ENCODE results near the gene TSEN2. TPM values are rescaled to one million over a fixed set of nuclear protein-coding genes. Genes with fewer than 3 reads are reported as not detected.

TSEN2 gene
- total RNA-seq = 10 to 100 TPM; 11.7 to 20.9 (median 18.2) TPM
- 17.9 TPM for total RNA-seq (2013)
- 7.9 to 49.9 (median 25.9) reads per million in 29 experiments for total RNA-seq

DNA sequence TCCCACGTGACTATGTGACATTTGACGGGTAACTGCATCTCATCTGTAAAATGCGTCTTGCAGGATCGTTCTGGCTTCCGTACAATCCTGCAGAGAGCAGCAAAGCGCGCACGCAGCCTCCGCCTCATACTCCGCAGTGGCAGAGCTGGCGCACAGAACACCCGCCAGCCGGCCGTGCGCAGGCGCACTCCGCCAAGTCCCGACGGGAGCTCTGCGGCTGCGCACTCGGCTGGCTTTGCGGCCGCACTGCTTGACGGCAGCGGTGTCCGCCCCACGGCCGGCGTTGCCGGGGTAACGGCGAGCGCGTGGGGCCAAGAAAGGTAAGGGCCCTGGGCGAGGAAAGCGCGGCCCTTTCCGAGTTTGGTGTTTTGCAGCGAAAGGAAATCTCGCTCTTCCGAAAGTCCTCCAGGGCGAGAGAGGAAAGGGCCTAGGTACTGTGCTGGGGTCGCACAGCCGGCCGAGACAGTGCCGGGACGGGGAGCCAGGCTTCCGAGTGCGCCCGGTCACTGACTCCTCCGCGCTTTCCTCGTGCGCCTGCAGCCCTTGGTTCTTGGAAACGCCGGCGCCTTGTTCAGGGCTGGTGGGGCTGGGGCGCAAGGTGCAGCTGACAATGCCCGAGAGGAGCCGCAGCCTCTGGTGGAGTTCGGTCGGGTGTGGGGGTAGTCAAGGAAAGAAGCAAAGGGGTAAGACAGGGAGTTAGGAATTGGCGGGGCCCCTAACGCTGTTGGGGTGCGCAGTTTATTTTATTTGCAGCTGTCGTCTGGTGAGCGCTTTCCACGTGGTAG is at the start of gene TSEN2:
Gene TSEN2 (plus strand): TSS at position 283 of the 785 bp plus-strand sequence. CDS start 5,321 bp downstream, outside the sequence.
- POLR2A ChIA-PET = interaction anchor here in 1 of 2 donors (0.8 kb wide), 1 partner anchor 358 kb away, joined by 3 read pairs; no protein-coding TSS in a partner anchor
- H3K4me1 ChIP-seq (ENCODE audit: control insufficient read depth in 1 of 2, extremely low read depth in 1 of 2, insufficient read depth in 2 of 2, low read length in 2 of 2) = peaks cover 19 to 30% of the 10 kb centered on the region in 2 experiments

DNA sequence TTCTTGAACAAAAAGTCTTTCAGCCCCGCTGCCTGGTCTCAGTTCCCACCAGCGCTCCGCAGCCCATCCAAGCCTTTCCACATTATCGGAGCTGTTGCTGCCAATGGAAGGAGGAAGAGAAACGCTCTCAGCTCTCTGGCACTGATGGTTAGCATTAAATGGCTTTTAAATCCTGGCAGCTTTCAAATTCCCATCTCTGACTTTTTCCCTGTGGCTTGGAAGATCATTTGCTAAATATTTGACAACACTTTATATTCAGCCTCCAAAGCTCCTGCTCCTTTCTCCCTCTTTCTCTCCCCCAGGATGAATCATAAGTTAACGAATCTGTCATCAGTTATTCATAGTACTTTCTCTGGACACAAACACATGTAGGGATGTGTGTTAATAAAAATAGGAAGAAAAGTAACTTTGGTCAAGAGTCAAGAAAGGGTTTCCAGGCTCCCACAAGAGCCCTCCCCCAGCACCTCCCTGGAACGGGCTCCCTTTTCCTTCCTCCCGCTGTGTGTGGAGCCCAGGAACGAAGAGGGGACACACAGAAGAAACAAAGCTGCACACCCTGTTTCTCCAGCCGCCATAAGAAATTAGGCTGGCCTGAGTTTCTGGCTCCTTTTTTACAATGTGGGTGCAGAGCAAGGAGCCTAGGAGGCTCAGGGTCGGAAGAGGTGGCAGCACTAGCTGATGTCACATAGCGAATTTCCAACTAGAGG is 47.6 kb upstream of the TSEN2 start:
- peaks cover 3 to 4% of the 10 kb centered on the region in 2 donors for H3K27me3 Mint-ChIP-seq
- 75% methylated on average over 3 of the region's 12 CpGs for WGBS (ENCODE audit: insufficient coverage)
- no peaks in the 10 kb centered on the region for H3K27me3 ChIP-seq (replicated peaks in 1 of 2; ENCODE audit: control insufficient read depth in 2 of 2, extremely low read depth in 1 of 2, insufficient read depth in 2 of 2, low read length in 1 of 2)
- no peak for ATAC-seq (replicated peaks in 1 of 4)
- H3K36me3 Mint-ChIP-seq = no peaks in the 10 kb centered on the region
- no peak overlapping the region for H3K27ac Mint-ChIP-seq
- DNase-seq = no peak
- H3K9me3 Mint-ChIP-seq = no peaks in the 10 kb centered on the region
- H3K9me3 ChIP-seq = no peaks in the 10 kb centered on the region
- ChIA-PET POLR2A (no interaction called here), CTCF (no interaction called here)
- H3K4me3 ChIP-seq (ENCODE audit: control insufficient read depth in 1 of 2, extremely low read depth in 1 of 2, low read length in 1 of 2) = no peak overlapping the region
- no peak overlapping the region for H3K27ac ChIP-seq (ENCODE audit: low read length)
- H3K4me3 Mint-ChIP-seq = no peak overlapping the region
- H3K4me1 Mint-ChIP-seq = no peaks in the 10 kb centered on the region
- H3K4me1 ChIP-seq (ENCODE audit: control insufficient read depth in 1 of 2, extremely low read depth in 1 of 2, insufficient read depth in 2 of 2, low read length in 2 of 2) = no peaks in the 10 kb centered on the region
- H3K36me3 ChIP-seq (ENCODE audit: control insufficient read depth in 2 of 2, extremely low read depth in 1 of 2, insufficient read depth in 1 of 2, low read length in 1 of 2) = no peaks in the 10 kb centered on the region

More for the DNA sequence above, at the start of gene TSEN2:
- Mint-ChIP-seq H3K27me3 (no peaks in the 10 kb centered on the region), H3K4me3 (peak within 1 kb of the TSS; percentile 90 to 93 (median 91)), H3K36me3 (peaks cover 3% of the 10 kb centered on the region), H3K27ac (peak within 1 kb of the TSS; percentile 90 to 95), H3K4me1 (peaks cover 38 to 50% (median 43%) of the 10 kb centered on the region in 3 donors), H3K9me3 (no peaks in the 10 kb centered on the region)
- peak within 1 kb of the TSS; percentile 76 to 85 for H3K4me3 ChIP-seq (ENCODE audit: control insufficient read depth in 1 of 2, extremely low read depth in 1 of 2, low read length in 1 of 2)
- no peaks in the 10 kb centered on the region for H3K9me3 ChIP-seq
- H3K36me3 ChIP-seq (ENCODE audit: control insufficient read depth in 2 of 2, extremely low read depth in 1 of 2, insufficient read depth in 1 of 2, low read length in 1 of 2) = peaks cover 0 to 3% of the 10 kb centered on the region in 2 donors
- ATAC-seq (replicated peaks in 1 of 4) (peak; percentile 96 to 97 (median 96)), DNase-seq (peak; percentile 89 to 99 (median 95))
- peak within 1 kb of the TSS; percentile 80 for H3K27ac ChIP-seq (ENCODE audit: low read length)
- CTCF ChIA-PET = interaction anchor here in 1 of 2 donors (0.7 to 2.5 kb wide), 3 partner anchors 180 to 1212 kb away, joined by 3 to 9 read pairs (median 4); partner anchors contain the start of genes ATG7 and RAF1
- 0% methylated on average over 63 of the region's 69 CpGs for WGBS (ENCODE audit: insufficient coverage)
- peaks cover 0 to 4% of the 10 kb centered on the region in 2 experiments for H3K27me3 ChIP-seq (replicated peaks in 1 of 2; ENCODE audit: control insufficient read depth in 2 of 2, extremely low read depth in 1 of 2, insufficient read depth in 2 of 2, low read length in 1 of 2)

DNA sequence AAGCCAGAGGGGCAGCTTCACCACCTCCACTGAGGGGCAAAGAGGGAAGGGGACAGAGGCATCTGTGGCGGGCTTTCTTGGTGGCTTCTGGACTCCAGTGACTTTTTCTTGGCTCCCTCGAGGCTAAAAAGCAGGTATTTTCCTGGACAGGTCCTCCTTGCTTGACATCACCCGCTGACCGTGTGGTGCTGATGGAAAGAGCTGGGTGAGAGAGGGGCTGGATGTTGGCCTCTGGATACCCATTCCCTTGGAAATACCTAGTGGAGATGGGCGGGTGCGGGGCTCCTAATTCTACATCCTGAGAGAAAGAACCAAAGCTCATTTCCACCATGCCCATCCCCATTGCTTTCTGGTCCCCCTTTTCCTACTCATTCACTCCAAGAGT is 47.1 kb upstream of the TSEN2 start:
- H3K27ac ChIP-seq (ENCODE audit: low read length) = no peak overlapping the region
- no peaks in the 10 kb centered on the region for H3K4me1 ChIP-seq (ENCODE audit: control insufficient read depth in 1 of 2, extremely low read depth in 1 of 2, insufficient read depth in 2 of 2, low read length in 2 of 2)
- no peaks in the 10 kb centered on the region for H3K9me3 ChIP-seq
- H3K36me3 ChIP-seq (ENCODE audit: control insufficient read depth in 2 of 2, extremely low read depth in 1 of 2, insufficient read depth in 1 of 2, low read length in 1 of 2) = no peaks in the 10 kb centered on the region
- peaks cover 0 to 3% of the 10 kb centered on the region in 2 experiments for H3K27me3 ChIP-seq (replicated peaks in 1 of 2; ENCODE audit: control insufficient read depth in 2 of 2, extremely low read depth in 1 of 2, insufficient read depth in 2 of 2, low read length in 1 of 2)
- CTCF ChIA-PET = no interaction called here
- H3K4me3 ChIP-seq (ENCODE audit: control insufficient read depth in 1 of 2, extremely low read depth in 1 of 2, low read length in 1 of 2) = no peak overlapping the region
- H3K36me3 Mint-ChIP-seq = no peaks in the 10 kb centered on the region
- ATAC-seq (replicated peaks in 1 of 4) = no peak
- H3K27me3 Mint-ChIP-seq = peaks cover 3 to 4% of the 10 kb centered on the region in 2 donors
- DNase-seq = no peak
- WGBS (ENCODE audit: insufficient coverage) = 69% methylated on average over 3 of the region's 6 CpGs
- no peak overlapping the region for H3K27ac Mint-ChIP-seq
- no peaks in the 10 kb centered on the region for H3K9me3 Mint-ChIP-seq
- POLR2A ChIA-PET = no interaction called here
- no peaks in the 10 kb centered on the region for H3K4me1 Mint-ChIP-seq
- no peak overlapping the region for H3K4me3 Mint-ChIP-seq

DNA sequence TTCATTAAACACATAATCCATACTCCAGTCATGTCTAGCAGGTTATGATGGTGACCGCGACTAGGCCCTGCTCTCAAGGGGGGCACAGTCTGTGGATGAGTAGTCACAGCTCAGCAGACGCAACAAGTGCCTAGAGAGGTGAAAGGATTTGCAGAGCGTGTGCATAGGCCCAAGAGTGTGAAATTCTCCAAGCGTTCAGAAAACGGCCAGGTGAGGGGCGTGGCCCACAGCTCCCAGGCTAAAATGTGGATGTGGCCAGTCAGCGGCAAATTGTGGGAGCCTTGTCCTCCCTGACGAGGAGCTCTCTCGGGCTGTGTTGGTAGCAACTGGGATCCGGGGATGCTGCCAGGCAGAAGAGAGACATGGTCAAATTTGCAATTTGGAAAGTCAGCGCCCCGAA is 46.4 kb upstream of the TSEN2 start:
- no peak overlapping the region for H3K27ac ChIP-seq (ENCODE audit: low read length)
- no peaks in the 10 kb centered on the region for H3K36me3 Mint-ChIP-seq
- H3K4me3 ChIP-seq (ENCODE audit: control insufficient read depth in 1 of 2, extremely low read depth in 1 of 2, low read length in 1 of 2) = no peak overlapping the region
- peaks cover 3 to 4% of the 10 kb centered on the region in 2 donors for H3K27me3 Mint-ChIP-seq
- 92% methylated on average over 11 of the region's 13 CpGs for WGBS (ENCODE audit: insufficient coverage)
- H3K4me3 Mint-ChIP-seq = no peak overlapping the region
- H3K4me1 ChIP-seq (ENCODE audit: control insufficient read depth in 1 of 2, extremely low read depth in 1 of 2, insufficient read depth in 2 of 2, low read length in 2 of 2) = no peaks in the 10 kb centered on the region
- no peaks in the 10 kb centered on the region for H3K36me3 ChIP-seq (ENCODE audit: control insufficient read depth in 2 of 2, extremely low read depth in 1 of 2, insufficient read depth in 1 of 2, low read length in 1 of 2)
- POLR2A ChIA-PET = no interaction called here
- H3K9me3 Mint-ChIP-seq = no peaks in the 10 kb centered on the region
- ATAC-seq (replicated peaks in 1 of 4) (no peak), DNase-seq (no peak)
- H3K9me3 ChIP-seq = no peaks in the 10 kb centered on the region
- H3K27me3 ChIP-seq (replicated peaks in 1 of 2; ENCODE audit: control insufficient read depth in 2 of 2, extremely low read depth in 1 of 2, insufficient read depth in 2 of 2, low read length in 1 of 2) = peaks cover 0 to 8% of the 10 kb centered on the region in 2 experiments
- no peak overlapping the region for H3K27ac Mint-ChIP-seq
- CTCF ChIA-PET = no interaction called here
- H3K4me1 Mint-ChIP-seq = no peaks in the 10 kb centered on the region

DNA sequence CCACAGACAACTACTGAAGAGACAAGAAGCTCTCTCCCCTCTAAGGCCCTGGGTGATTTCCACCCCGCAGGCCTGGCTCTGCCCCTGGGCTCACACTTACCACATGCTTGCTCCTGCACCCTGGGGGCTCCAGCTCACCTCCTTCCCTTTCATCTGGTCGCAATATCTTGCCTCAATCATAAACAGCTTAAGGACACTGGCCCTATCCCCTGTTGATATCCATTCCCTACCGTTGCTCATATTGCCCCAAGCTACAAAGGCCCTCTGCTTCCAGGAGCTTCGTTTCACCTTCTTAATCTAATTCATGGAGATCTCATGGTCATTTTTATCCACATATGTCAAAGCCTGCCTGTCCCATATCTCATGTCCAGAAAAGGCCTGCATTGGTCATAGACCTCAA is 46.0 kb upstream of the TSEN2 start:
- Mint-ChIP-seq H3K9me3 (no peaks in the 10 kb centered on the region), H3K36me3 (no peaks in the 10 kb centered on the region), H3K4me1 (no peaks in the 10 kb centered on the region), H3K27ac (no peak overlapping the region), H3K27me3 (peaks cover 7 to 9% of the 10 kb centered on the region in 2 donors), H3K4me3 (no peak overlapping the region)
- Histone ChIP-seq H3K4me1 (ENCODE audit: control insufficient read depth in 1 of 2, extremely low read depth in 1 of 2, insufficient read depth in 2 of 2, low read length in 2 of 2) (no peaks in the 10 kb centered on the region), H3K27ac (ENCODE audit: low read length) (no peak overlapping the region), H3K36me3 (ENCODE audit: control insufficient read depth in 2 of 2, extremely low read depth in 1 of 2, insufficient read depth in 1 of 2, low read length in 1 of 2) (no peaks in the 10 kb centered on the region), H3K9me3 (no peaks in the 10 kb centered on the region), H3K27me3 (replicated peaks in 1 of 2; ENCODE audit: control insufficient read depth in 2 of 2, extremely low read depth in 1 of 2, insufficient read depth in 2 of 2, low read length in 1 of 2) (peaks cover 0 to 10% of the 10 kb centered on the region in 2 experiments), H3K4me3 (ENCODE audit: control insufficient read depth in 1 of 2, extremely low read depth in 1 of 2, low read length in 1 of 2) (no peak overlapping the region)
- 67% methylated on average over 3 of the region's 4 CpGs for WGBS (ENCODE audit: insufficient coverage)
- CTCF ChIA-PET = interaction anchor here in 1 of 2 donors (0.6 kb wide), 1 partner anchor 1049 kb away, joined by 4 read pairs; no protein-coding TSS in a partner anchor
- ATAC-seq (replicated peaks in 1 of 4) (no peak), DNase-seq (no peak)
- POLR2A ChIA-PET = no interaction called here

DNA sequence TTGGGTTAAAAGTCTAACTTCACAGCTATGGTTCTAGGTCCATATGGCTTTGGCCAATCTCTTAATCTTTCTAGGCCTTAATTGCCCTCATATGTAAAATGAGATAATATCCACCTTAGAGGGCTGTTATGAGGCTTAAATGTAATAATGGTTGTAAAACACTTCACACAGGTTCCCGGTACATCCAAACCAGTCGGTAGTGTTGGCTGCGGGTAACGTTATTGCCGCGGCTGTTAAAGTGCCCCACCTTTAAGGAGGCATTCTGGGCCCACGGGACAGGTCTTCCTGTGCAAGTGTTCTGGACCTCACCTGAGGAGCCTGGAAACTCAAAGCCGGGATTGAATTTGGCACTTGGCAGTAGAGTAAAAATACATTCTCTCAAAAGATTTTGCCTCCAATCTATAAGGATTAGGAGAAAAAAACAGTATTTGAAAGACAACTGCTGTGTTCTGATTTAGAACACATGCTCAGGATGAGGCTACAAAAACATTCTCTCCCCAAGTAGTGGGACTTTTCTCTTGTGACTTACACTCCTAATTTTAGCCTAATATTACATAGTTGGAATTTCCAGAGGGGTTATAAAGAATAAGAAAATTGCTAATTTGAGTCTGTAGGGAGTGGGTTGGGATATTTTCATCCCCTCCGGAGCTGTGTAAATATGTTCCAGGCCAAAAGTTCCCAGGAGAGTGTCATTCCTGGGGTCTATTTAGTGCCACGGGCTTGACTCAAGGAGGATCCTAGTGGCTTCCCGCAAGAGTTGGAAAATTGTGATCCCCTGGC is 44.9 kb upstream of the TSEN2 start:
- no peak overlapping the region for H3K4me3 ChIP-seq (ENCODE audit: control insufficient read depth in 1 of 2, extremely low read depth in 1 of 2, low read length in 1 of 2)
- CTCF ChIA-PET = no interaction called here
- H3K36me3 ChIP-seq (ENCODE audit: control insufficient read depth in 2 of 2, extremely low read depth in 1 of 2, insufficient read depth in 1 of 2, low read length in 1 of 2) = no peaks in the 10 kb centered on the region
- Mint-ChIP-seq H3K27me3 (peaks cover 15 to 16% of the 10 kb centered on the region in 2 donors), H3K4me3 (no peak overlapping the region), H3K36me3 (no peaks in the 10 kb centered on the region), H3K9me3 (no peaks in the 10 kb centered on the region), H3K4me1 (no peaks in the 10 kb centered on the region), H3K27ac (no peak overlapping the region)
- POLR2A ChIA-PET = no interaction called here
- ATAC-seq (replicated peaks in 1 of 4) (no peak), DNase-seq (no peak)
- H3K27me3 ChIP-seq (replicated peaks in 1 of 2; ENCODE audit: control insufficient read depth in 2 of 2, extremely low read depth in 1 of 2, insufficient read depth in 2 of 2, low read length in 1 of 2) = peaks cover 0 to 12% of the 10 kb centered on the region in 2 experiments
- H3K27ac ChIP-seq (ENCODE audit: low read length) = no peak overlapping the region
- H3K9me3 ChIP-seq = no peaks in the 10 kb centered on the region
- no peaks in the 10 kb centered on the region for H3K4me1 ChIP-seq (ENCODE audit: control insufficient read depth in 1 of 2, extremely low read depth in 1 of 2, insufficient read depth in 2 of 2, low read length in 2 of 2)
- WGBS (ENCODE audit: insufficient coverage) = 97% methylated on average over 7 of the region's 11 CpGs

All from T-cell (primary cell).